GM19025 (cell line): ENCODE measurements around the gene WDR81.
"Not testable (repeated sequence)": the region's sequence is repeated elsewhere in the genome, so short reads cannot be mapped to it uniquely, and the experiment has no call there.

Source experiments
- ATAC-seq: cut with Tn5 transposase; IDR thresholded peaks from one replicate; pipeline ENCODE4 v1.9.1; 2021; ENCODE audit warnings: mild to moderate bottlenecking, low read depth, moderate library complexity; ENCODE audit not compliant: unreplicated experiment

Gene WDR81

DNA sequence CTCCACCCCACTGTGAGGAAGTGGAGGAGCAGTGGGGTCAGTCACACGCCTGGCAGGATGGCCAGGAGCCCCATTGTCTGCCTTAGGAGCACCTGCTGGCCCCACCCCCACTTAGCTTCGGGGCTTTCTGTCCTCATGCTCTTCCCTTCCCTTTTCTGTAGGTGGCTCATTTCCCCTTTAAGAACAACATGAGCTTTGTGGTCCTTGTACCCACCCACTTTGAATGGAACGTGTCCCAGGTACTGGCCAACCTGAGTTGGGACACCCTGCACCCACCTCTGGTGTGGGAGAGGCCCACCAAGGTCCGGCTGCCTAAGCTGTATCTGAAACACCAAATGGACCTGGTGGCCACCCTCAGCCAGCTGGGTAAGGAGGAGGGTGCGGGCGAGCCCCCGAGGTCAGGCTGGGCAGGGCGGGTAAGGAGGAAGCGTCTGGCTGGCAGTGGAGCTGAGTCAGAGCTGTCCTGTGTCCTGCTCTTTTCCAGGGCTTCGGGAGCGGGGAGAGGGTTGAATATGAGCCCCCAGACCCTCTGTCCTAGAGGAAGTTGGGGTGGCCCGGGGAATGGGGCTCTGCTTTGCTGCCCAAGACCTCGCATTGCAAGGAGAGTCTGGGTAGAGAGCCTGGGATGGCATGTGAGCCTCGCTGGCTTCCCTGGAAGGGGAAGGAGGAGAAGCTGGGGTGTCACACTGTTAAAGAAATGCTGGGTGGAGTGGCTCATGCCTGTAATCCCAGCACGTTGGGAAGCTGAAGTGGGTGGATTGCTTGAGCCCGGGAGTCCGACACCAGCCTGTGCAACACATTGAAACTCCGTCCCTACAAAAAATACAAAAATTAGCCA, 28.1 kb downstream of the WDR81 start:
- no peak for ATAC-seq

DNA sequence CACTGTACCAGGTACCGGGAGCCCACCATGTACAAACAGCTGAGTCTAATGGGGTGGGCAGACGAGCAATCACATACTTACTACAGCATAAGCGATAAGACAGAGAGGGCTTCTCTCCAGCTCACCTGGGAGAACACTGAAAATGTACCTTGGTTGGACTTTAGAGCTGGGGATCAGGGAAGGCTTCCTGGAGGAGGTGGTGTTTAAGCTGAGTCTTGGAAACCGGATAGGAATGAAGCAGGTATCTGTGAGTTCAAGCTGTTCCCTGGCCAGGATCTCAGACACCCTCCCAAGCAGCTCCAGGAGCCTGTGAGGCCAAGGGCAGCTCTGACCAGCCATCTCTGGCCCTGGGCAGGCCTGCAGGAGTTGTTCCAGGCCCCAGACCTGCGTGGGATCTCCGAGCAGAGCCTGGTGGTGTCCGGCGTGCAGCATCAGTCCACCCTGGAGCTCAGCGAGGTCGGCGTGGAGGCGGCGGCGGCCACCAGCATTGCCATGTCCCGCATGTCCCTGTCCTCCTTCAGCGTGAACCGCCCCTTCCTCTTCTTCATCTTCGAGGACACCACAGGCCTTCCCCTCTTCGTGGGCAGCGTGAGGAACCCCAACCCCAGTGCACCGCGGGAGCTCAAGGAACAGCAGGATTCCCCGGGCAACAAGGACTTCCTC, 29.4 kb downstream of the WDR81 start:
- no peak for ATAC-seq

DNA sequence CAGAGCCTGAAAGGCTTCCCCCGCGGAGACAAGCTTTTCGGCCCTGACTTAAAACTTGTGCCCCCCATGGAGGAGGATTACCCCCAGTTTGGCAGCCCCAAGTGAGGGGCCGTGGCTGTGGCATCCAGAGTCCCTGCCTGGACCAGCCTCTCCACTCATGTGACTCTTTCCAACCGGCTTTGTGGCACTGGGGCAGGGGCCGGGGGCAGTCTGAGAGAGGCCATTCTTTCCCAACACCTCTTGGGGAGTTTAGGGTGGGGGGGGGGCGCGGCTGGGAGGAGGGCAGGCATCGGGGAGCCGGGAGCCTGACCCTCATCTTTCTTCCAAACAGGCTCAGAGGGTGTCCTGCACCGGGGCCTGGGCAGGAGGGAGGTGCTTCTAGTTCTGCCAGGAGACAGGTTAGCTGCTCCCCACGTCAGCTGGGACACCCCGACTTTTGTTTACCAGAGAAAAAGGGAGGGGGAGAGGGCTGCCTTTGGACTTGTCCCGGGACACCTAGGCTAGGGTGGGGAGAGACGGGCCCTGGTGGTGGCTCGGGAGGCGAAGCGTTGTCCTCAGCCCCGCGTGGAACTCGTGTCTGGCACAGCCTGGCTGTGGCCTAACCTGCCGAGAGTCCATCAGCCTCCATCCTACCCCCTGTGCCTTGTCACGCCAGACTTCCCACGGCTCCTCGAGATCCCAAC, 30.1 kb downstream of the WDR81 start:
- ATAC-seq: no peak

DNA sequence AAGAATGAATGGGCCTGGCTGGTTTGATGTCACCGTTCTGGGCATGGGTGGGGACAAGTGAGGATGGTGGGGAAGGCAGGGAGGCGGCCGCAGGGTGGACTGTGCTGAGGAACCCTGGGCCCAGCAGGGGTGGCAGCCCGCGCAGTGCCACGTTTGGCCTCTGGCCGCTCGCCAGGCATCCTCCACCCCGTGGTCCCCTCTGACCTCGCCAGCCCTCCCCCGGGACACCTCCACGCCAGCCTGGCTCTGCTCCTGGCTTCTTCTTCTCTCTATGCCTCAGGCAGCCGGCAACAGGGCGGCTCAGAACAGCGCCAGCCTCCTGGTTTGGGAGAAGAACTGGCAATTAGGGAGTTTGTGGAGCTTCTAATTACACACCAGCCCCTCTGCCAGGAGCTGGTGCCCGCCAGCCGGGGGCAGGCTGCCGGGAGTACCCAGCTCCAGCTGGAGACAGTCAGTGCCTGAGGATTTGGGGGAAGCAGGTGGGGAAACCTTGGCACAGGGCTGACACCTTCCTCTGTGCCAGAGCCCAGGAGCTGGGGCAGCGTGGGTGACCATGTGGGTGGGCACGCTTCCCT, 30.8 kb downstream of the WDR81 start:
- no peak for ATAC-seq

DNA sequence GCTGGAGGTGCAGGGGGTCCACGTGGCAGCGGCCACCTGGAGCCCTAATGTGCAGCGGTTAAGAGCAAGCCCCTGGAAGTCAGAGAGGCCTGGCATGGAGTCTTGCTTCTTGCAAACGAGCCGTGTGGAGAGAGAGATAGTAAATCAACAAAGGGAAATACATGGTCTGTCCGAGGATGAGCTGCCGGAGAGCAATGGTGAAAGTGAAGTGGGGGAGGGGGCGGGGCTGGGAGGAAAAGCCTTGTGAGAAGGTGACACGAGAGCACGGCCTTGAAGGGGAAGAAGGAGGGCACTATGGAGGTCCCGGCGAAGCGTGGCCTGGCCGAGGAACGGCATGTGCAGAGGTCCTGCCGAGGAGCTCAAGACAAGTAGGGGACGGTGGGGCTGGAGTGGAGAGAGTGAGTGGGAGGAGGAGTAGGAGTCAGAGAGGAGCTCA, 31.3 kb downstream of the WDR81 start:
- ATAC-seq: no peak

DNA sequence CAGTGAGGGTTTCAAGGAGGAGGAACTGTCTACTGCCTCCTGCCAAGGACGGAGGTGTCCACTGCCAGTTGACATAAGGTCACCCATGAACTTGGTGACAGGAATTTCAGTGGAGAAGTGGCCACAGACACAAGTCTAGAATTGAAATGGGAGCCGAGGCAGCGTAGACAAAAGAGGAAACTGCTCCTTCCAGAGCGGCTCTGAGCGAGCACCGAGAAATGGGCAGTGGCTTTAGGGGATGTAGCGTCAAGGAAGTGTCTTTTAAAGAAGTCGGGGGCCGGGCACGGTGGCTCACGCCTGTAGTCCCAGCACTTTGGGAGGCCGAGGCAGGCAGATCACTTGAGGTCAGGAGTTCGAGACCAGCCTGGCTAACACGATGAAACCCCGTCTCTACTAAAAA, 34.3 kb downstream of the WDR81 start:
- ATAC-seq: no peak

DNA sequence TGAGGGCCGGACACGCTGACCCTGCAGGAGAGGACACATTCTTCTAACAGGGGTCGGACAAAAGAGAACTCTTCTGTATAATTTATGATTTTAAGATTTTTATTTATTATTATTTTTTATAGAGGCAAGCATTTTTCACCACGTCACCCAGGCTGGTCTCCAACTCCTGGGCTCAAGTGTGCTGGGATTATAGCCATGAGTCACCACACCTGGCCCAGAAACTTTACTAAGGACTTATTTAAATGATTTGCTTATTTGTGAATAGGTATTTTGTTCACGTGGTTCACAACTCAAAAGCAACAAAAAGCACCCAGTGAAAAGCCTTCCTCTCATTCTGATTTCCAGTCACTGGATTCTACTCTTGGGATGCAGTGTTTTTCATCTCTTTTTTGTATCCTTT, 35.0 kb downstream of the WDR81 start:
- ATAC-seq: no peak

DNA sequence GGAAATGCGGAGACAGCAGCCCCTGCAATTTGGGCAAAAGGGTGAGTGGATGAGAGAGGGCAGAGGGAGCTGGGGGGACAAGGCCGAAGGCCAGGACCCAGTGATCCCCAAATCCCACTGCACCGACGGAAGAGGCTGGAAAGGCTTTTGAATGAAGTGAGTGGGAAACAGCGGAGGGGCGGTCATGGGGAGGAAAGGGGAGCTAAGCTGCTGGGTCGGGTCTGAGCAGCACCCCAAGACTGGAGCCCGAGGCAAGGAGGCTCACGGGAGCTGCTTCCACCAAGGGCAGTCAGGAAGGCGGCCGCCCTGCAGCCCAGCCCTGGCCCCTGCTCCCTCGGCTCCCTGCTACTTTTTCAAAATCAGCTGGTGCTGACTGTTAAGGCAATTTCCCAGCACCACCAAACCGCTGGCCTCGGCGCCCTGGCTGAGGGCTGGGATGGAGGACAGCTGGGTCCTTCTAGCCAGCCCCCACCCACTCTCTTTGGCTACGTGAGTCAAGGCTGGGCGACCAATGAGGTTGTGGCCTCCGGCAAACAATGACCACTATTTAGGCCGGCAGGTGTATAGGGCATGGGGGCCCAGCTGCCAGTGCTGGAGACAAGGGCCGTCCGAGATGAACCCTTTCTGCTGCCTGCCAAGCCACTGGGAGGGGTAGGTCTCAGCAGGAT, 37.9 kb downstream of the WDR81 start:
- no peak for ATAC-seq

DNA sequence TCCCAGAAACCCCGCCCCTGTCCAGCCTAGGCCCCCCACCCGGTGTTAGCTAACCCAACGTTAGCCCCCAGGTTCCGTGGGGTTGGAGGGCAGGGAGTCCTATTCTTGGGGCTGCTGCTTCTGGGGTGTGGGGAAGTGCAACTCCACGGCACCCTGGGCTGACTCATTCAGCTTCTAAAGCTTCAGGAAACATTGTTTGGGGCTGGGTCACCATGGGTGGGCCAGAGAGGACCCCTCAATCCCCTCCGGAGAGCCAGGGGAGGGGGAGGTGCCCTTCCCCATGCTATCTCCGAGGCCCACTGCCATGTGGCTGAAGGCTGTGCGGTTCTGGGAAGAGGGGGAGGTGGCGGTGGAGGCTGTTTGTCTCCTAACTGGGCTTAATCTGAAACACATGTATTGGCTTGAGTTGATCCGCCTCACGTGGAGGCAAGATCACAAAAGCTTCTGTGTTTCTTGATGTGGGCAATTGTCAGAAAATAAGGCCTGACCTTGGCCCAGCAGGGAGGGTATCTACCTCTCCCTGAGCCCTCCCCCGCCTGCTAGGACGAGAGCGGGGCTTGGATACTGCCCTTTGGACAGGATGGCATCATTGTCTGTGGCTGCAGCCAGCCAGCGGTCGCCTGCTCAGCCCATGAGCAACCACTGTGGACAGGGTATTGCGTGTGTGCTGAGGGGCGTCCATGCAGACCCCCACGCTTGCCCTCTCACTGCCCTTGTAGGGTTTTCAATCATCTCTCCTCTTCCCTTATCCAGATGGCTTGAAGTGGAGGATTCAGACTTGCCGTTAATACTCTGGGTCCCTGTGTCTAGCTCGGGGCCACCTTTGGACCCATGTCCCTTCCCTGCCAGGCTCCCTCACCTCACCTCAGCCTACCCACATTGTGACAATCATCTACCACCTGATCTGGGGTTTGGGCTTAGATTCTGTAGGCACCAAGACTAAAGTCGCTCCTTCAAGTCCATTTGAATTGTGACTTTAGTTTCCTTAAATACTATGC, 38.7 kb downstream of the WDR81 start:
- no peak for ATAC-seq

DNA sequence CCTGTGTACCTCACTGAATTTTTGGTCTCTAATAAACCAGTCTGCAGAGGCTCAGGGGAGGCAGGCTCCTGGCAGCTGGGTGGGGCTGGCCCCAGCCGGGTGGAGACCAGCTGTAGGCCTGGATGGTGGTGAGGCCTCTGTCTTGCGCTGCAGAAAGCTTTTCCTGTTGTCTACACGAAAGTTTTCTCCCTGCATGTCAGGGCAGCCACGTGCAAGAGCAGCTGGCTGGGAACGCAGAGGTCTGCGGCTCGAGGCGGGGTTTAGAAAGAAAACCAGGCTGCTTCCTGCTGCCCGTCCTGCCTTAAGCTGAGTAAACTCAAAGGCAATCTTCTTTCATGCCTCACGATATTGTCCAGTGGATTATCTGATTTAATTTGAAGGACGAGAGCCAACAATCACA, 39.8 kb downstream of the WDR81 start:
- no peak for ATAC-seq

DNA sequence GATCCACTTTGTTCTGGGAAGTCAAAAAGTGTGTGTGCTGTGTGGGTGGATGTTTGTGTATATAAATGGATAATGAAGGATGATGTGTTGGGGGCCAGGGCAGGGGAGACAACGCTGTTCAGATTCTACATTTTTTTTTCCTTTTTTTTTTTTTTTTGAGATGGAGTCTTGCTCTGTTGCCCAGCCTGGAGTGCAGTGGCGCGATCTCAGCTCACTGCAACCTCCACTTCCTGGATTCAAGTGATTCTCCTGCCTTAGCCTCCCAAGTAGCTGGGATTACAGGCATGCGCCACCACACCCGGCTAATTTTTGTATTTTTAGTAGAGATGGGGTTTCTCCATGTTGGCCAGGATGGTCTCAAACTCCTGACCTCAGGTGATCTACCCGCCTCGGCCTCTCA, 40.2 kb downstream of the WDR81 start:
- ATAC-seq: not testable (repeated sequence)

DNA sequence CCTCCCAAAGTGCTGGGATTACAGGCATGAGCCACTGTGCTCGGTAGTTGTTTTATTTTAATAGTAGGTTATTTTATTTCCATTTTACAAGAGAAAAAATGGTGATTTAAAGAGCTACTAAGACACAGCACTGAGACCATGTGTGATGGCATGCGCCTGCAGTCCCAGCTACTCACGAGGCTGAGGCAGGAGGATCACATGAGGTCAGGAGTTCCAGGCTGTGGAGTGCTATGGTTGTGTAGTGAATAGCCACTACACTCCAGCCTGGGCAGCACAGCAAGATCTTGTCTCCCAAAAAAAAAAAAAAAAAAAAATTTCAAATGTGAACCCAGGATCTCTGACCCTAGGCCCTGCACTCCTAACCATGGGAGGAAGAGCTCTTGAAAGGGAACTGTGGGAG, 41.1 kb downstream of the WDR81 start:
- no peak for ATAC-seq

DNA sequence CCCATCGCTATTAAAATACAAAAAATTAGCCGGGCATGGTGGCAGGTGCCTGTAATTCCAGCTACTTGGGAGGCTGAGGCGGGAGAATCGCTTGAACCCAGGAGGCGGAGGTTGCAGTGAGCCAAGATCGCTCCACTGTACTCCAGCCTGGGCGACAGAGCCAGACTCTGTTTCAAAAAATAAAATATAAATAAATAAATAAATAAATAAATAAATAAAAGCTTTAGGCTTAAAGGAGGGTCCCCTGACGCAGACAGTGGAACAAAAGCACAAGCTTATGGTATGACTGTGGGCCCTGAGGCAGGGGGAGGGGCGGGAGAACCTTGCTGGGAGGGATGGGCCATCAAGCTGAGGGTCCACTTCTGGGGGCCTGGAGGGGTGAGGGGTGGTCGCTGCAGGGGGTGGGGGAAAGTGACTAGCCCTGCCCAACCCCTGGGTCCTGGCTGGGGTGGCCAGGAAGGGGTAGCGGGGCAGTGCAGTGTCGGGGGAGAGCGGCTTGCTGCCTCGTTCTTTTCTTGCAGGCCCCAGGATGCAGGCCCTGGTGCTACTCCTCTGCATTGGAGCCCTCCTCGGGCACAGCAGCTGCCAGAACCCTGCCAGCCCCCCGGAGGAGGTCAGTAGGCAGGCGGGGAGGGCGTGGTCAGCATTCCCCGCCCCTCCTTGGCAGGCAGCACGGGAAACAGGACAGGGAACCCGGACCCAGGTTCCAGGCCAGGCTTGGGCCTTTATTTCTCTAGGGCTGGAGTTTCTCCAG, 42.1 kb downstream of the WDR81 start:
- no peak for ATAC-seq

DNA sequence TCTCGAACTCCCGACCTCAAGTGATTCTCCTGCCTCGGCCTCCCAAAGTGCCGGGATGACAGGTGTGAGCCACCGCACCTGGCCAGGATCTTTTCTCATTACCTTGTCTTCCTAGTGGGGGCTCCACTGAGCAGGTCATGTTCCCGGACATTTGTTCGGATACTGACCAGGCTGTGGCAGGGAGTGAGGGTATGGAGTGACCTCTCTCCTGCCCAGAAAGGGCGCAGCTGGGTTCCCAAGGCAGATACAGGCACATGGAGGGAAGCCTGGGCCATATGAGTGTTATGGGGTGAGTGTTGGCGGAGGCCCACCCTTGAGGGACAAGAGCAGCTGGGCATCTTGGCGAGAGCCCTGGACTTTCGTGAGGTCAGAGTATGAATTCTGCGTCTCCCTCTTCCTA, 42.9 kb downstream of the WDR81 start:
- ATAC-seq: no peak

DNA sequence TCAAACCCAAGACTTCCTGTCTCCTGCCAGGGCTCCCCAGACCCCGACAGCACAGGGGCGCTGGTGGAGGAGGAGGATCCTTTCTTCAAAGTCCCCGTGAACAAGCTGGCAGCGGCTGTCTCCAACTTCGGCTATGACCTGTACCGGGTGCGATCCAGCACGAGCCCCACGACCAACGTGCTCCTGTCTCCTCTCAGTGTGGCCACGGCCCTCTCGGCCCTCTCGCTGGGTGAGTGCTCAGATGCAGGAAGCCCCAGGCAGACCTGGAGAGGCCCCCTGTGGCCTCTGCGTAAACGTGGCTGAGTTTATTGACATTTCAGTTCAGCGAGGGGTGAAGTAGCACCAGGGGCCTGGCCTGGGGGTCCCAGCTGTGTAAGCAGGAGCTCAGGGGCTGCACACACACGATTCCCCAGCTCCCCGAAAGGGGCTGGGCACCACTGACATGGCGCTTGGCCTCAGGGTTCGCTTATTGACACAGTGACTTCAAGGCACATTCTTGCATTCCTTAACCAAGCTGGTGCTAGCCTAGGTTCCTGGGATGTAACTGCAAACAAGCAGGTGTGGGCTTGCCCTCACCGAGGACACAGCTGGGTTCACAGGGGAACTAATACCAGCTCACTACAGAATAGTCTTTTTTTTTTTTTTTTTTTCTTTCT, 45.4 kb downstream of the WDR81 start:
- no peak for ATAC-seq

DNA sequence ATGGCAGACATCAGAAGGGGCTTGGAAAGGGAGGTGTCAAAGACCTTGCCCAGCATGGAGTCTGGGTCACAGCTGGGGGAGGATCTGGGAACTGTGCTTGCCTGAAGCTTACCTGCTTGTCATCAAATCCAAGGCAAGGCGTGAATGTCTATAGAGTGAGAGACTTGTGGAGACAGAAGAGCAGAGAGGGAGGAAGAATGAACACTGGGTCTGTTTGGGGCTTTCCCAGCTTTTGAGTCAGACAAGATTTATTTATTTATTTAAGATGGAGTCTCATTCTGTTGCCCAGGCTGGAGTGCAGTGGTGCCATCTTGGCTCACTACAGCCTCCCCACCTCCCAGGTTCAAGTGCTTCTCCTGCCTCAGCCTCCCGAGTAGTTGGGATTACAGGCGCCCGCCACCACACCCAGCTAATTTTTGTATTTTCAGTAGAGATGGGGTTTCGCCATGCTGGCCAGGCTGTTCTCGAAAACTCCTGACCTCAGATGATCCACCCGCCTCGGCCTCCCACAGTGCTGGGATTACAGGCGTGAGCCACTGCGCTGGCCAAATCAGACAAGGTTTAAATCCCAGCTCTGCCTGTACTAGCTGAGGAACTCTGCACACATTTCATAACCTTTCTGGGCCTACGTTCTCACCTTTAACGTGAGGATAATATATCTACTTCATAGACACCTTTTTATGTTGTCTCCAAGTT, 48.6 kb downstream of the WDR81 start:
- not testable (repeated sequence) for ATAC-seq

DNA sequence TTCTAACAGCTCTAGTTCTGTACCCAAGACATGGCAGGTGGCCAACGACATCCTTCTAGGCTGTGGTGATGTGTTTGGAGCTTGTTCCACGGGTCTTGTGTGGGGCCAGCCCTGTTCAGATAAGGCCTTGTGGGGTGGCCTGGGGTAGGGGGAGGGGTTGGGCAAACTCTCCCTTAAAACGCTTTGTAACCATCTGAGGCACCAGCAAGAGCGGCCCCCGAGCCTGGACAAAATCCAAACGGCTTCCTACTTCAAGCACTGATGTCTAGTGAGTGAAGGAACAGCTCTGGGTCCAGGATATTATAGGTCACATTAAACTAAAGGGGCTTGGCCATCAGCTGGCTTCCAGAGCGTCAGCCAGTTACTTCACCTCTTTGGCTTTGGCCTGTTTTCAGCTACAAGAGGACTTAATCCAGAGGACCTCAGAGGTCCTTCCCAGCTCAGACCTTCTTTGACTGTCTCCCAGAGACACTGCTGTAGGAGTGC, 49.2 kb downstream of the WDR81 start:
- no peak for ATAC-seq
